T-helper 22 cell (primary cell): ENCODE data around the gene DPYSL5.

Source experiments
- DNase-seq: peaks from one replicate; pipeline ENCODE4 v3.0.0-alpha.2; 2020; ENCODE audit warnings: low read depth

The DPYSL5 gene

DNA sequence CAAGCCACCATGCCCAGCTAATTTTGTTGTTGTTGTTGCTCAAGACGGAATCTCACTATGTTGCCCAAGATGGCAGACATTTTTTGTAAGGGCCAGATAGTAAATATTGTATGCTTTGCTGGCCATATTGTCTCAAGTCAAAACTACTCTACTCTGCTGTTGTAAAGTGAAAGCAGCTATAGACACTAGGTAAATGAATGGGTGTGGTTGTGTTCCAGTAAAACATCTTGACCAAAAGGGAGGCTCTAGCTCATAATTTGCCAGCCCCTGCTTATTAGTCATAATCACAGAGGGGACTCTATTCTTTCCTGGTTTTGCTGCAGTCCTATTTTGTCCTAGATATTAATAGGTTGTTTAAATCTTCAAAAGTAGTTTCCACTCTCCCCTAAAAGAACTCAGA, 147.1 kb downstream of the DPYSL5 start:
- DNase-seq: no peak

DNA sequence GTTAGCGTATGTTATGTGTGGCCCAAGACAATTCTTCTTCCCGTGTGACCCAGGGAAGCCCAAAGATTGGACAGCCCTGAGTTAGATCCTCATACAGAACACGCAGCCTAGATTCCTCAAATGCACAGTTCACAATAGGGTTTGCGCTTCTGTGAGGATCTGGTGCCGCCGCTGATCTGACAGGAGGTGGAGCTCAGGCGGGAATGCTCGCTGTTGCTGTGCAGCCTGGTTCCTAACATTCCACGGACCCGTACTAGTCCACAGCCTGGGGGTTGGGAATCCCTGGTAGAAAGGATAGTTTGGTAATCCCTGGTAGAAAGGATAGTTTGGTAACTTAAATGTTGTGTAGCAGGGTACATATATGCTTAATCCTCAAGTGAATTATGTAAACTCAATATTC, 149.5 kb downstream of the DPYSL5 start:
- DNase-seq: no peak

DNA sequence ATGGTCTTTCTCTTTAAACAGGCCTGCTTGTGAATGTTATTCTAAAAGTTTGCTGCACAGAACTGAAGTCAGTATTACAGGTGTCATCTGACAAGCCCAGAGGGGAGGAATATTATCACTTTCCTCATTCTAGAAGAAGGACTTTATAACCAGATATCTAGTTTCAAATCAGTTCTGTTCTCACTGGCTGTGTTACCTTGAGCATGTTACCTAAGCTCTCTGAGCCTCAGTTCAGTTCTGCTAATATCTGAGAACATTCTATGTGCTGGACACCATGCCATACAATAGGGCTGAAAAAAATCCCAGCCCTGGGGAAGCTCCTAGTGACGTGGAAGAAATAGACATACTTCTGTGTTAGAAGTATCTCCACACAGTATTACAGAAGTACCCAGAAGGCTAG, 150.4 kb downstream of the DPYSL5 start:
- DNase-seq: no peak
